GM20000 (cell line): ENCODE measurements around the gene ARHGDIG.

Experiments
- DNase-seq: peaks from one replicate; pipeline ENCODE4 v3.0.0; 2012; ENCODE audit warnings: low spot score
- TF ChIP-seq, protein P1 (sequence below): IDR thresholded peaks from 2 replicates; pipeline ENCODE4 v1.5.1; 2012; ENCODE audit warnings: mild to moderate bottlenecking, control low read depth; ENCODE audit errors: extremely low read depth, missing control alignments

The ARHGDIG gene

GRCh38 chr16:280552-280951 is at the start of gene ARHGDIG:
Gene ARHGDIG (plus strand): TSS chr16:280591. CDS start chr16:280681, 90 bp downstream.
- TF ChIP-seq, protein P1, sequence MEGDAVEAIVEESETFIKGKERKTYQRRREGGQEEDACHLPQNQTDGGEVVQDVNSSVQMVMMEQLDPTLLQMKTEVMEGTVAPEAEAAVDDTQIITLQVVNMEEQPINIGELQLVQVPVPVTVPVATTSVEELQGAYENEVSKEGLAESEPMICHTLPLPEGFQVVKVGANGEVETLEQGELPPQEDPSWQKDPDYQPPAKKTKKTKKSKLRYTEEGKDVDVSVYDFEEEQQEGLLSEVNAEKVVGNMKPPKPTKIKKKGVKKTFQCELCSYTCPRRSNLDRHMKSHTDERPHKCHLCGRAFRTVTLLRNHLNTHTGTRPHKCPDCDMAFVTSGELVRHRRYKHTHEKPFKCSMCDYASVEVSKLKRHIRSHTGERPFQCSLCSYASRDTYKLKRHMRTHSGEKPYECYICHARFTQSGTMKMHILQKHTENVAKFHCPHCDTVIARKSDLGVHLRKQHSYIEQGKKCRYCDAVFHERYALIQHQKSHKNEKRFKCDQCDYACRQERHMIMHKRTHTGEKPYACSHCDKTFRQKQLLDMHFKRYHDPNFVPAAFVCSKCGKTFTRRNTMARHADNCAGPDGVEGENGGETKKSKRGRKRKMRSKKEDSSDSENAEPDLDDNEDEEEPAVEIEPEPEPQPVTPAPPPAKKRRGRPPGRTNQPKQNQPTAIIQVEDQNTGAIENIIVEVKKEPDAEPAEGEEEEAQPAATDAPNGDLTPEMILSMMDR = no peak
- no peak for DNase-seq

DNA sequence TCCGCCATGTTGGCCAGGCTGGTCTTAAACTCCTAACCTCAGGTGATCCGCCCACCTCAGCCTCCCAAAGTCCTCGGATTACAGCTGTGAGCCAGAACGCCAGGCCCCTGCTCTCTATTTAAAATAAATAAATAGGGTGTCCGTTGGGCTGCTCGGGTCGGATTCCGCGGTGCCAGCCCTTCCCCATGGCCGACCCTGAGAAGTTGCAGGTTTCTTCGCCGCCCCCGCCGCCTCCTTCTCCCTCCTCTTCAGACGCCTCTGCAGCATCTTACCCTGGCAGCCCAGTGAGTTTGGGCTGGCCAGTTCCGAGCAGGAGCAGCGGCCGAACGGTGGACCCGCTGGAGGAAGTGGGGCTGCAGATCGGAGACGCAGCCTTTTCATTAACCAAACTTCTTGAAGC is 49.4 kb upstream of the ARHGDIG start:
- DNase-seq = no peak
- TF ChIP-seq, protein P1 = no peak

- DNase-seq = peak; percentile 97
- TF ChIP-seq, protein P1 = peak; percentile 9
Observed at GRCh38 chr16:234468-235305, 45.7 kb upstream of the ARHGDIG start, which contains the start of gene FAM234A. Gene FAM234A (plus strand): TSS chr16:234821. CDS start chr16:254414, 19,593 bp downstream.

GRCh38 chr16:239948-240277 is 40.5 kb upstream of the ARHGDIG start:
- DNase-seq = no peak
- TF ChIP-seq, protein P1 = no peak

GRCh38 chr16:240559-240958 is 39.8 kb upstream of the ARHGDIG start:
- no peak for DNase-seq
- TF ChIP-seq, protein P1 = no peak

- TF ChIP-seq, protein P1 = no peak
Observed at GRCh38 chr16:242281-242680, 38.1 kb upstream of the ARHGDIG start.

GRCh38 chr16:243348-243747 is 37.0 kb upstream of the ARHGDIG start:
- DNase-seq = no peak
- TF ChIP-seq, protein P1 = no peak

More at GRCh38 chr16:242281-242680, 38.1 kb upstream of the ARHGDIG start:
- DNase-seq = no peak
